ENCODE data around the gene CLIC5. TPM values are rescaled to one million over a fixed set of nuclear protein-coding genes. Genes with fewer than 3 reads are reported as not detected.

CLIC5 gene
- total RNA-seq, 1 experiment from 2014 or later: not detected

DNA sequence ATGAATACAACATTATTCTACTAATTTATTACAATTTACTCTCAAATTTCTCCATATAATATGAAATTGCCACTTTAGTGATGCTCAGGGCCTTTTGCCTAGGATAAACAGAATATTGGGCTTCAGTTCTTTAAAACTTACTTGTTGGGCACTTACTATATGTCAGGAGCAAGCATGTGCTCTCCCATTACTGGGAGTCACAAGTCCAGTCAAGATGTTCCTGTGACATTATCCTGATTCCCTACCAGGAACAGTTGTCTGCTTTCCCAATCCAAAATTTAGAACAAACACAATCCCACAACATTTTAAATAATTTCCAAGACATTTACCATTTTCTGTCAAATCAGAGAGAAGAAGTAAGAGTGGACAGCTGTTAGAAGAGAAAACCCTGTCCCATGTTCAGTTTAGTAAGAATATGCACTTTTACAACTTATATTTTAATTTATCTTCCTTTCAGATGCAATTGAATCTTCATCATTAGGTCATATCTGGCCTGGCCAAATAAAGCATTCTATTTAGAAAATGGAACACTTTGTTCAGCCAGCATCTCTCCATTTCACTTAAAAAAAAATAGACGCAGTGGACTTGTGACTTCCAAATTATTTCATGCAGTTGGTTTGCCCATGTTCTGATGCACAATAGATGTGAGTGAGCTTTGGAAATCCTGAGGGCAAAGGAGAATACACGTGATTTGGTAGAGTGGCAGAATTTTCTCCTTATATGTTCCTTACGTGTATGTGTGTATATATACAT lies 159.8 kb downstream of the CLIC5 start:
- no peak overlapping the region for H3K27ac Mint-ChIP-seq (ENCODE audit: low read depth, unreplicated experiment)
- H3K4me3 Mint-ChIP-seq (ENCODE audit: unreplicated experiment): no peak overlapping the region
- CTCF ChIA-PET: interaction anchor here (0.5 to 1.9 kb wide), 3 partner anchors 67 to 196 kb away, joined by 3 to 7 read pairs (median 4); no protein-coding TSS in a partner anchor

DNA sequence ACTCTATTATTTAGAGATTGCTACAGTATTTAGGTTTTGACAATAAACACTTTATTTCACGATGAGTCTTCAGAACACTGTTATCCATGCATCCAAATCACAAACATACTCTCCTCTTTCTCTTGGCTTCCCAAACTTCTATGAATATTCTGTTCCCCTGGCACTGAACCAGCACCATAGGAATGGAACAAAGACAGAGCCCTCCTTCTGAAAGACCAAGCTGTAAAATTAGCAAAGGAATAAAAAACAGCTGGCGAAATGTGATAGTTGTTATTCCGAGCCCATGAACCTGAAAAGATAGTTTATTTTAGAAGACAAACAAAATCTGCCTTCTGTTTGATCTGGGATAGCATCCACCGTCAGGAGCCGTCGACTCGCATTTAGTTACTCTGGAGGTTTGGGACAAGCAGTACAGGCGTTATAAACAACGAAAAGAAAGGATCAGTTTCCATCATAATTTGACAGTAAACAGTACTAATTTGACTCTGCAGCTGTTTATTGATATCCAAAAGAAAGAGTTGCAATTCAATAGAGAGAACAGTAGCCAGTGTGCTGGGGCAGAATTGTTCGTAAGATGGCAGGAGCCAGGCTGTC lies 161.4 kb downstream of the CLIC5 start:
- peaks cover 13% of the 10 kb centered on the region for H3K27me3 Mint-ChIP-seq (ENCODE audit: insufficient read depth, unreplicated experiment)
- no peak for DNase-seq (ENCODE audit: unreplicated experiment)
- POLR2A ChIA-PET: interaction anchor here (0.5 kb wide), 1 partner anchor 9 kb away, joined by 3 read pairs; no protein-coding TSS in a partner anchor
- no peak overlapping the region for H3K27ac Mint-ChIP-seq (ENCODE audit: low read depth, unreplicated experiment)
- intact Hi-C loops (cut with micrococcal nuclease): no loop called here
- CTCF ChIA-PET: interaction anchor here (1.9 kb wide), 1 partner anchor 69 kb away, joined by 7 read pairs; no protein-coding TSS in a partner anchor
- no peaks in the 10 kb centered on the region for H3K4me1 Mint-ChIP-seq (ENCODE audit: insufficient read depth, unreplicated experiment)
- TF ChIP-seq, protein P1, sequence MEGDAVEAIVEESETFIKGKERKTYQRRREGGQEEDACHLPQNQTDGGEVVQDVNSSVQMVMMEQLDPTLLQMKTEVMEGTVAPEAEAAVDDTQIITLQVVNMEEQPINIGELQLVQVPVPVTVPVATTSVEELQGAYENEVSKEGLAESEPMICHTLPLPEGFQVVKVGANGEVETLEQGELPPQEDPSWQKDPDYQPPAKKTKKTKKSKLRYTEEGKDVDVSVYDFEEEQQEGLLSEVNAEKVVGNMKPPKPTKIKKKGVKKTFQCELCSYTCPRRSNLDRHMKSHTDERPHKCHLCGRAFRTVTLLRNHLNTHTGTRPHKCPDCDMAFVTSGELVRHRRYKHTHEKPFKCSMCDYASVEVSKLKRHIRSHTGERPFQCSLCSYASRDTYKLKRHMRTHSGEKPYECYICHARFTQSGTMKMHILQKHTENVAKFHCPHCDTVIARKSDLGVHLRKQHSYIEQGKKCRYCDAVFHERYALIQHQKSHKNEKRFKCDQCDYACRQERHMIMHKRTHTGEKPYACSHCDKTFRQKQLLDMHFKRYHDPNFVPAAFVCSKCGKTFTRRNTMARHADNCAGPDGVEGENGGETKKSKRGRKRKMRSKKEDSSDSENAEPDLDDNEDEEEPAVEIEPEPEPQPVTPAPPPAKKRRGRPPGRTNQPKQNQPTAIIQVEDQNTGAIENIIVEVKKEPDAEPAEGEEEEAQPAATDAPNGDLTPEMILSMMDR (IDR thresholded peaks at IDR 0.05; ENCODE audit: unreplicated experiment): no peak
- no peak overlapping the region for H3K4me3 Mint-ChIP-seq (ENCODE audit: unreplicated experiment)
- BruUV-seq (replicated peaks): no TSS peak
- H3K9me3 Mint-ChIP-seq (ENCODE audit: unreplicated experiment): no peaks in the 10 kb centered on the region
- no peaks in the 10 kb centered on the region for H3K36me3 Mint-ChIP-seq (ENCODE audit: insufficient read depth, unreplicated experiment)

More for the DNA sequence above, 159.8 kb downstream of the CLIC5 start:
- POLR2A ChIA-PET: no interaction called here
- TF ChIP-seq, protein P1 (IDR thresholded peaks at IDR 0.05; ENCODE audit: unreplicated experiment): no peak
- Mint-ChIP-seq H3K4me1 (ENCODE audit: insufficient read depth, unreplicated experiment) (no peaks in the 10 kb centered on the region), H3K27me3 (ENCODE audit: insufficient read depth, unreplicated experiment) (peaks cover 13% of the 10 kb centered on the region), H3K36me3 (ENCODE audit: insufficient read depth, unreplicated experiment) (no peaks in the 10 kb centered on the region), H3K9me3 (ENCODE audit: unreplicated experiment) (no peaks in the 10 kb centered on the region)
- no TSS peak for BruUV-seq (replicated peaks)
- no peak for DNase-seq (ENCODE audit: unreplicated experiment)
- intact Hi-C loops (cut with micrococcal nuclease): no loop called here

DNA sequence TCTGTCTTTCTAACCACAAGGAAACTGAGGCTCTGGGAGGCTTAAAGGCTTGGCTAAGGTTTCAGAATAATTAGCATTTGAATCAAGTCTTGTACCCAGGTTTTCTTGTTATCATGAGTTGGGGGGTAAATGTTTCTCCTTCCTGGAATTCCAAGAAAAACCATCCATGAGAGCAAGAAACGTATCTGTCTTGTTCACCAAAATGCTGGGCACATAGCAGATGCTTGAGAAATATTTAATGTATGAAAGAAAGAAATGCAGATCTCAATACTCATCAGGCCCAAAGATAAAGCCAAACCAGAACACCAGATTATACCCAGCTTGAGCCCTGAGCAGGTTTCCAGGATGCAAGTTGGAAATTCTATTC lies 164.6 kb downstream of the CLIC5 start:
- CTCF ChIA-PET: no interaction called here
- POLR2A ChIA-PET: no interaction called here
- no peak overlapping the region for H3K27ac Mint-ChIP-seq (ENCODE audit: low read depth, unreplicated experiment)
- intact Hi-C loops (cut with micrococcal nuclease): no loop called here
- H3K4me3 Mint-ChIP-seq (ENCODE audit: unreplicated experiment): no peak overlapping the region
- DNase-seq (ENCODE audit: unreplicated experiment): no peak
- peaks cover 13% of the 10 kb centered on the region for H3K27me3 Mint-ChIP-seq (ENCODE audit: insufficient read depth, unreplicated experiment)
- H3K36me3 Mint-ChIP-seq (ENCODE audit: insufficient read depth, unreplicated experiment): no peaks in the 10 kb centered on the region
- no peaks in the 10 kb centered on the region for H3K9me3 Mint-ChIP-seq (ENCODE audit: unreplicated experiment)
- TF ChIP-seq, protein P1 (IDR thresholded peaks at IDR 0.05; ENCODE audit: unreplicated experiment): no peak
- BruUV-seq (replicated peaks): no TSS peak
- H3K4me1 Mint-ChIP-seq (ENCODE audit: insufficient read depth, unreplicated experiment): no peaks in the 10 kb centered on the region

DNA sequence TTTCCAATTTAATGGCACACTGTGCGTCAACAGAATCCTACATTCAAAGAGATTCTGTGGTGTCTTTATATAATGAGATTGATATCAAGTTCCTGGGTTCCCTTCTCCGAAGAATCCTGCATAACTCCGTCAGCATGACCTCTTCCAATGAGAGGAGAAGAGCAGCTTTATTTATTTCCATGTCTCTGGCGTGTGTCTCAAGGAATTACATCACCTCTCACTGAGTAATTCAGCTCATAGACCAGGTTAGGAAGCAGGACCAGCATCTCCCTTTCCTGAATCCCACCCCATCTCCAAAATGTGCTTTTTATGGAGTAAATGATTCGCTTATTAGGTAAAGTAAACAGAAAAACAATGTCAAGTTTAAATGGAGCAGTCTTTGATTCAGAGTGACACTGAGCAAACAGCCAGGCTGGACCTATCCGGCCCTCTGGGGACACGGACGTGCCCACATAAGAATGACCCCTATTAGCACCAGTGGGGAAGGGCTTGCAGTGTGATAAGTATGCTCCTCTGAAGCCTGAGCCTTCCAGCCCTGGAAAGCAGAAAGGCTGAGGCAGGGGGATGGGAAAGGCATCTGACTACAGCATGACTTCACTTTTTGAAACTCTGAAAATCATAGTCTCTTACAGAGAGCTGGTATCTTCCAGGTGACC lies 165.2 kb downstream of the CLIC5 start:
- H3K4me1 Mint-ChIP-seq (ENCODE audit: insufficient read depth, unreplicated experiment): no peaks in the 10 kb centered on the region

More for the DNA sequence above, 165.2 kb downstream of the CLIC5 start:
- ChIA-PET CTCF (interaction anchor here (0.7 kb wide), 1 partner anchor 65 kb away, joined by 3 read pairs; no protein-coding TSS in a partner anchor), POLR2A (interaction anchor here (1.1 kb wide), 1 partner anchor 67 kb away, joined by 3 read pairs; no protein-coding TSS in a partner anchor)
- BruUV-seq (replicated peaks): no TSS peak
- intact Hi-C loops (cut with micrococcal nuclease): no loop called here
- Mint-ChIP-seq H3K36me3 (ENCODE audit: insufficient read depth, unreplicated experiment) (no peaks in the 10 kb centered on the region), H3K9me3 (ENCODE audit: unreplicated experiment) (no peaks in the 10 kb centered on the region), H3K27me3 (ENCODE audit: insufficient read depth, unreplicated experiment) (peaks cover 13% of the 10 kb centered on the region), H3K27ac (ENCODE audit: low read depth, unreplicated experiment) (no peak overlapping the region), H3K4me3 (ENCODE audit: unreplicated experiment) (no peak overlapping the region)
- DNase-seq (ENCODE audit: unreplicated experiment): no peak
- TF ChIP-seq, protein P1 (IDR thresholded peaks at IDR 0.05; ENCODE audit: unreplicated experiment): no peak

Data from MCF 10A (cell line).